ENCODE results near the gene RAI1. TPM values are rescaled to one million over a fixed set of nuclear protein-coding genes. Genes with fewer than 3 reads are reported as not detected.

RAI1 gene
- total RNA-seq, 1 donor from 2014 or later: 20.4 TPM

DNA sequence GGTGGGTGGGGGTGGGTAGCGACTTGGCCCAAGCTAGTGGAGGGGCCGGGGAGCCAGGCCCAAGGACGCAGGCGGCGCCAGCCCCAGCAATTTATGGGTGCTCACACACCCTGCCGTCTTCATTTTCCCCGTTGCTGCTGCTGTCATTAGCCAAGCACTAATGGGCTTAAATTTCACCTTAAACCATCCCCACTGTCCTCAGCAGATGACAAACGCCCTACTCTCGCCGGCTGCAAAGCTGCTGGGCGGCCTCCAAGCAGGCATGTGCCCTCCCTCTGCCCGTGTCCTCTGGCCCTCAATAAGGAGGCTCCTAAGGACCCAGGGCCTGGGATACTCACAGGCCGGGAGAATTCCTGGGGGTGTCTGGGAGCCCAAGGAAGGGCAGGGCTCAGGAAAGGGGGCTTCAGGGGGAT is 89.4 kb downstream of the RAI1 start:
- no peak for ATAC-seq

GRCh38 chr17:17771498-17772201 is 90.4 kb downstream of the RAI1 start:
- ATAC-seq: no peak

DNA sequence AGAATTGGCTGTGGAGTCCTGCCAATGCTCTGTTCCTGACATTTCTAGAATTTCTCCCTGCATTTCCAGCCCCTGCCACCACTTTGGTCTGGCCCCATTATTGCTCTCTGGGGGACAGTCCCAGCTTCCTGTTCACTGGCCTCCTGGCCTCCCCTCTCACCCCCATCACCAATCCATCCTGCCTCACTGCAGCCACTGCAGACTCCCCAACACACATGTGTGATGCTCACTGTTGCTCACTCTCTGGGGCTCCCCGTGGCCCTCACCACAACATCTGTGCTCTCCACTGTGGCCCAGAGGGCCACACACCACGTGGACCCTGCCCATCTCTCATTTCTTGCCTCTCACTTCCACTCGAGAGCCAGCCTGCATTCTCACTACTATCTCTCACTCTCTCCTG is 91.0 kb downstream of the RAI1 start:
- no peak for ATAC-seq

- peak; percentile 64 for ATAC-seq
Measured at GRCh38 chr17:17774009-17774881, 93.0 kb downstream of the RAI1 start.

DNA sequence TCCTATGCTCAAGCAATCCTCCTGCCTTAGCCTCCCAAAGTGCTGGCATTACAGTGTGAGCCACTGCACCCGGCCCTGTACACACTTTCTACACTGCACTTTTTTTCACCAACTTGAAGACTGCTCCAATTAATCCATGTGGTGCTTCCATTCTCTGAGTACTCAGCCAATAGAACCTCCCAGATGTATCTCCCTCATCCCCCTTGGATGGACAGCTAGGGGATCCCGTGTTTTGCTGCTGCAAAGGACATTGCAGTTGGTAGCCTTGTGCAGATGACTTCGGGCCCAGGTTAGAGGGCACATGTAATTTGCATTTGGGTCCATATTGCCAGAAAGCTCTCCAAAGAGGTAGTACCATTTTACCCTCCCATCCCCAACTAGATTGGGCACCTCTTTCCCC is 95.6 kb downstream of the RAI1 start:
- no peak for ATAC-seq

DNA sequence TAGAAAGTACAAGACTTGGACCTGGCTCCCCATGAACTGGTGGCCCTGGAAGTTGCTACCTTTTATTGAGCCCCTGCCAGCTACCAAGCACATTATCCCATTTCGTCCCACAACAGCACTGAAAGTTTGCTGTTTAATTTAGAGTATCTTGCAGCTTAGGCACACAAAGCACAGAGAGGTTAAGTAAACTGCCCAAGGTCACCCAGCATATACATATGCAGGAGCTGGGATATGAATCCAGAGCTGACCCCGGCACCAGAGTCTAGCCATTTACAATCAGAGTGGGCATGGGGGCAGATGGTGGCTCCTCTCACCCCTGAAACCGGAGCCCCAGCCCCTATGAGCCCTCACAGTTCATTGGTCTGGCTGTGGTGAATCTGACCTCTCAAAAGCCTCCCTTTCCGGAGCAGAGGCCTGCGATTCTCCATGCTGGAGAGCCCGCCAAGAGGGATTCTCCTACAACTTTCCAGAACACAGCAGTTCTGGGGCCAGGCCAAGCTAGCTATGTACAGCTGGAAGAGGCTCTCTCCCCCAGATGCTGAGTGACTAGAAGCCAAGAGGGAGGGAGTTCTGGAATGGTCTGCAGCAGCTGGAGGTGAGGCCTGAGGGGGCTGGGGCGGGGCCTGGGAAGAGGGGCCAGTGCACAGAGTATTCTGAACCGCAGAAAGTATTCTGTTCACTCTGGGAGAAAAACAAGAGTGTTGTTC is 97.2 kb downstream of the RAI1 start:
- ATAC-seq: no peak

- no peak for ATAC-seq
Measured at GRCh38 chr17:17779015-17779611, 97.9 kb downstream of the RAI1 start.

DNA sequence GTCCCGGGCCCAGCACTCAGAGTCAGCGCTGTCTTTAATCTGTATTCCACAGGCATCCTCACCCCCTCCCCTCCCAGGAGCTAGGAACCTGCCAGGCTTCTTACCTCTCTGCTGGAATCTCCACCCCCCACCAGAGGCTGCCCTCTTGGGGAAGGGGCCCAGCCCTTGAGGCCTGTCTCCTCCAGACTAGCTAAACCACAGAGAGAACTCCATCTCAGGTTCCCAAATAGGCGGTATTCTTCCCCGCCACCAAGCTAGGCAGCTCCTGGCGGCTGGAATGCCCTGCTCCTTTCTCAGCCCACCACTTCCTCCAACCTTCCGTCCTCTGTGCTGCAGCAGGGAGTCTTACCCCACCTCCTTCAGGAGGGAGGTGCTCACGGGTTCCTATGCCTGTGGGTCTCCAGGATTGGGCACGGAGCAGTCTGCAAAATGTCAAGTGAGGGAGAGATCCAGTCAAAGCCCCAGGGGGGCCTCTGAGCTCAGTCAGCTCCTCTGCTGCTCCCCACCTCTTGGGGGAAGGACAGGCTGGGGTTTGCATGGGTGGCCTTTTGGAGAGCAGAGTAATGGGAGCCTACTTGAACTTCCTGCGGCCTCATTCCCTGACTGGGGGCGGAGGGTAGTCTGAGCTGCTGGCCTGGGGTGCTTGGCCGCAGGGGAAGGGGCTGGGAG is 99.8 kb downstream of the RAI1 start:
- ATAC-seq: no peak

DNA sequence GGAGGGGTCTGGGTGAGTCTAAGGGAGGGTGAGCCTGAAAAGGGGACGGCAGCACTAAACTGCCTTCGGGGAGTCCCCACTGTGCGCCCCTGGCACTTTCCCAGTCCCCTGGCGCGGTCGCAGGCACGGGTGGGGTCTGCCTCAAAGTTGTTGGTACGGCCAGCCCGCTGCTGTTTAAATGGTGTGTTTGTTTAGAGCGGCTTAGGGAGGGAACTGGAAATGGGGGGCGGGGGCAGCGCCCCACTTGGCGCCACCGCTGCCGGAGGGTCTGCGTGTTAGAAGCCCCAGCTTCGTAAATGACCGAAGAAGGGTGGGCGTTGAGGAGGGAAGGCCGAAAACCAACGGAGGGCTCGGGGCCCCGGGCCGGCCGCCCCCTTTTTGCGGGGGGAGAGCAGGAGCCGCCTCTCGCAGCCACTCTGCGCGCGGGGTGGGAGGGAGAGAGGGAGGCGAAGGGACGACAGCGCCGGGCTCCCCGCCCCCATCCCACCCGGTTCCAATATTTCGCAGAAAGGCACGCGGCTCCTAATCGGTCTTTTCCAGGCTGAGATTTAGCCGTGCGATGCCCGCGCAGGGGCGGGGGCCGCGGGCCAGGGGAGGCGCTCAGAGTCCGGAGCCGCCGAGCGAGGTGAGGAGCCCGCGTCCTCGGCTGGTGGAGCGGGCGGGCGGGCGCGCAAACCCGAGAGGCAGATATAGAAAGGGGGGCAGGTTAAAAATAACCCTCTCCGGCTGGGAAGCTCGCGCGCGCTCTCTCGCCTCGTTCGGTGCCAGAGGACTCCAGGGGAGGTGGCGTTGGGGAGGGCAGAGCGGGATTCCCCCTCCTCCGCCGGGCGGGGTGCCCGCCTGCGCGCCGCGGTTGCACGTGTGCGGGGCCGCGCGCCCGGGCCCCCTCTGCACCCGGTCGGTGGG is 100.6 kb downstream of the RAI1 start:
- ATAC-seq: peak; percentile 41

GRCh38 chr17:17782523-17783115 is 101.4 kb downstream of the RAI1 start:
- peak; percentile 15 for ATAC-seq

GRCh38 chr17:17783116-17783824 is 102.0 kb downstream of the RAI1 start:
- peak; percentile 21 for ATAC-seq

GRCh38 chr17:17783825-17784656 is 102.8 kb downstream of the RAI1 start:
- no peak for ATAC-seq

DNA sequence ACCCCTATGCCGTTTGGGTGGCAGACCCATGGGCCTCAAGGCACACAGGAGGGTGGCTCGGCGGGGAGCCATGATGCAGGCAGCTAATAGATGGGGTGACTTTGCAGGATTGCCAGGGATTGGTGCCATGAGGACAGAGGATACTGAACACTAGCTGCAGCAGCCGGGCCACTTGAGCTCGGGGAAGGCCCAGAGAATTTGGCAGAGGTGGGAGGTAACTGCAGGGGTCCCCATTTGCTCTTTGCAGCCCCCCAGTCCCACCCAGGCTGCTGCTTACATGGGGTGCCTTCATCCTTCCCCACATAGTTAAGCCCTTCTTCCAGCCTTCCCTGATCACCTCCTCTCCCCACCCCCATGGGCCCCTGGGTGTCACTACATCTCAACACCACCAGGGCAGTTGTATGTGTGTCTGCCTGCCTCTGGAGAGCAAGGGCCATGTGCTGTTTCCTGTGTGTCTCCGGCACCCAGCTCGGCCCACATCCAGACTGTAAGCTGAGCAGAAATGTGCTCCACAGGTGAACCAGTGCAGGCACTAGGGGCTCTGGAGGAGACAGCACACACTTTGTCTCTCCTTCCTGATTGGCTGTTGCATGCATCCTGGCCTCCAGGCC is 103.5 kb downstream of the RAI1 start:
- no peak for ATAC-seq

DNA sequence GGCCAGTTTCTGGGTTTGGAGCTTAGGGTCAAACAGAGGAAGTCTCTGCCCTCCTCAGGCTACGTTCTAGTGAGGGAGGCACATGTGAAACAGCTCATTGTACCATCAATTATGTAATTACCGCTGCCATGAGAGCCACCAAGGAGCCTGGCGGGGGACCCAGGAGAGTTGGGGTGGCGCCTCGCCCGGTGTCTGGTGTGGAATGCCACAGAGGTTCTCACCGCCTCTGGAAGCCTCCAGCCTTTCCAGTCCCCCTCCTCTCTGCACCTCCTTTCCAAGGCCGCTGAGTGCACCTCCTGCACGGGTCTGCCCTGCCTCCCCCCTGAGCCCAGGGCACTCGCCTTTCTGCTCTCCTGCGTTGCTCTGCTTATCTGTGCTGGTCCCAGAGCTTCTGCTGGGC is 104.1 kb downstream of the RAI1 start:
- no peak for ATAC-seq

DNA sequence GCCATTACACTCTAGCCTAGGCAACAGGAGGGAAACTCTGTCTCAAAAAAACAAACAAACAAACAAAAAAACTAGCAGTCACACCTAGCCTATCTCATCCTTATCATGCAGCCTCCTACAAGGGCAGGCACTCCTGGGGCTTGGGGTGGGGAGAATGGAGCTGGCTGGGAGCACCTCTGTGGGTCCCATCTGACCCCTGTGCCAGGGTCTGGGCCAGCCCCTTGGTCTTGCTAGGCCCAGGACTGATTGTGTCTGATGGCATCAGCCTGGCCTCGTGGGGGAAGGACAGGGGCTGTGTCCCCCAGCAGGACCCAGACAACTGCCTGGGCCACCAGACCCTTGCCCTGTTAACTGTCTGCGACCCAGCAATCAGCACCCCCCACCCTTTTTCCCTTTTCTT is 105.7 kb downstream of the RAI1 start:
- no peak for ATAC-seq

DNA sequence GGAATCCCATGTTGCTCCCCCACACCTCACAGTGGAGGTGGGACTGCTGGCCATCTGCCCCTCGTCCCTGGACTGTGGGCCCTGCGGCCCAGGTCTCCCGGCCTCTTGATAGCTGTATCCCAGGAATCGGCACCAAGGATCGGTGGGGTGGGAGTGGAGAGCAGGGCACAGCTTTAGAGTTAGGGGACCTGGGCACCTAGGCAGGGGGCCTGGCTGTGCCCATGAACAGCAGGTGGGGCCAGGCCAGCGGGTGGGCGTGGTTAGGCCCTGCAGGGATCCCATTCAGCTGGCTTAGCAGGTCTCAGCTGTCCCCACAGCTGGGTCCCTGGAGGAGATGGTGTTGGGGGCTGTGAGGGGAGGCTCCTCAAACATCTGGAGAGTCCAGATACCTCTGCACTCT is 106.3 kb downstream of the RAI1 start:
- no peak for ATAC-seq

DNA sequence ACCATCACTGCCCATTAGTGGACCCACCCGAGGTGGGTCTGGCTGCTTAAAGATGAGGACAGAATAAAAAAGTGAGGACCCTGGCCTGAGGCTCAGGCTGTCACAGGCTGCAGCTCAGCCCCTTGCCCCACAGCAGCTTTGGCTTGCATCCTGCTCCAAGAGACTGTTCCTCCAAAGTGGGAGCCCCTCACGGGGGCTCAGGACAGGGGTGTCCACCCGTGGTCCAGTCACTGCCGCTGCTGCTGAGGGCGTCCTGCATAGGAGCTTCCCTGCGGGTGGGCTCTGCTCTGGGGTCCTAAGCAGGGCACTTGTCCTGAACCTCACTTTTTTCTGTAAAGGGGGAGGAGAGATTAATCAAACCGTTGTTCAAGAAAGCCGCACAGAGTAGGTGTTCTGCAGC is 107.7 kb downstream of the RAI1 start:
- no peak for ATAC-seq

GRCh38 chr17:17789410-17789809 is 108.2 kb downstream of the RAI1 start:
- no peak for ATAC-seq
